GM12878 (cell line): Measurements from ENCODE around the gene DZANK1. TPM values are rescaled to one million over a fixed set of nuclear protein-coding genes. Genes with fewer than 3 reads are reported as not detected.

Experiments used
- ATAC-seq: fragments of 200-7000 bp; cut with Tn5 transposase; 3 replicates; pipeline ENCODE4 v1.9.1; 2020; ENCODE audit warnings: mild to moderate bottlenecking, moderate library complexity
- BruUV-seq: library from RNA; stranded (reverse); fragments of 400-500 nt; replicated peaks from 2 replicates; lab custom pipeline; 2021; lab: Mats Ljungman, UMichigan
- CTCF ChIA-PET: fragments of 300-600 bp; sonication (Branson Sonifier 250); formaldehyde crosslinking; extraction: SDS; loops from one replicate; lab custom pipeline; 2021; ENCODE audit warnings: inconsistent platforms; lab: Yijun Ruan, JAX
- POLR2A ChIA-PET: fragments of 350-600 bp; formaldehyde crosslinking; extraction: SDS; loops from one replicate; lab custom pipeline; 2021; ENCODE audit warnings: inconsistent platforms; lab: Charles Lee
- RAD21 ChIA-PET: fragments of 300-600 bp; sonication (Branson Sonifier 250); formaldehyde crosslinking; loops from one replicate; lab custom pipeline; 2023; ENCODE audit warnings: antibody characterized with exemption; ENCODE audit not compliant: unreplicated experiment; lab: Charles Lee
- SMC1A ChIA-PET: fragments of 300-600 bp; sonication (Branson Sonifier 250); formaldehyde crosslinking; loops from one replicate; lab custom pipeline; 2023; ENCODE audit not compliant: unreplicated experiment, uncharacterized antibody; lab: Charles Lee
- DNase-seq: peaks from one replicate; pipeline ENCODE4 v3.0.0-alpha.2; 2011; ENCODE audit warnings: low read depth, low spot score
- FAIRE-seq: peaks from 3 replicates; lab custom pipeline; 2011; peaks lifted over from hg19 to GRCh38; lab: Jason Lieb, UNC
- H2AFZ ChIP-seq: 2 replicates; pipeline ENCODE4 v1.6.0; 2011; ENCODE audit warnings: low read depth, low read length, control low read depth; ENCODE audit not compliant: control insufficient read depth
- H3K27ac ChIP-seq: 2 replicates; pipeline ENCODE4 v1.5.1; 2011; ENCODE audit warnings: control low read depth; ENCODE audit not compliant: control insufficient read depth, insufficient read depth
- H3K27me3 ChIP-seq, 2 experiments: replicated peaks in 1 of 2; 2 replicates each; pipeline versions ENCODE4 v1.6.0 to v1.6.1; 2011; ENCODE audit warnings: low read length in 1 of 2; ENCODE audit not compliant: control insufficient read depth in 2 of 2, insufficient read depth in 2 of 2
- H3K36me3 ChIP-seq, 2 experiments: 2 replicates each; pipeline ENCODE4 v1.5.1; 2011; ENCODE audit warnings: low read length in 1 of 2; ENCODE audit not compliant: control insufficient read depth in 2 of 2, insufficient read depth in 2 of 2
- H3K4me1 ChIP-seq: 2 replicates; pipeline ENCODE4 v1.6.1; 2011; ENCODE audit warnings: mild to moderate bottlenecking, low read length, moderate library complexity, mixed read lengths; ENCODE audit not compliant: control insufficient read depth, insufficient read depth
- H3K4me2 ChIP-seq: 2 replicates; pipeline ENCODE4 v1.6.0; 2011; ENCODE audit warnings: control low read depth; ENCODE audit not compliant: control insufficient read depth, insufficient read depth
- H3K4me3 ChIP-seq: fragments of 200-600 bp; sonication (generic); 2 replicates; pipeline ENCODE4 v1.5.1; 2016
- H3K79me2 ChIP-seq: 2 replicates; pipeline ENCODE4 v1.6.0; 2011; ENCODE audit warnings: low read length; ENCODE audit not compliant: control insufficient read depth, insufficient read depth
- H3K9ac ChIP-seq: 2 replicates; pipeline ENCODE4 v1.8.0; 2011; ENCODE audit warnings: low read length, control low read depth, mixed read lengths; ENCODE audit not compliant: control insufficient read depth, insufficient read depth
- H3K9me3 ChIP-seq: replicated peaks from 3 replicates; pipeline ENCODE4 v1.5.1; 2011; ENCODE audit warnings: mild to moderate bottlenecking, low read length; ENCODE audit not compliant: control insufficient read depth, insufficient read depth
- H4K20me1 ChIP-seq: 2 replicates; pipeline ENCODE4 v1.6.0; 2011; ENCODE audit not compliant: control insufficient read depth, insufficient read depth
- MEF2B ChIP-seq: fragments of 450-650 bp; IDR thresholded peaks from 2 replicates; pipeline ENCODE4 v1.6.1; 2018; ENCODE audit warnings: mild to moderate bottlenecking, moderate library complexity; ENCODE audit not compliant: partially characterized antibody, poor library complexity, severe bottlenecking
- SPI1 ChIP-seq: IDR thresholded peaks from 2 replicates; pipeline ENCODE4 v1.6.1; 2011; ENCODE audit warnings: low read depth, mild to moderate bottlenecking, low read length, moderate library complexity, borderline replicate concordance; ENCODE audit not compliant: insufficient read depth
- WGBS: methylation state at CpG from one replicate; pipeline ENCODE4 v1.1.6; 2016; ENCODE audit warnings: low lambda C conversion rate; ENCODE audit not compliant: insufficient replicate concordance, insufficient coverage; ENCODE audit errors: missing lambda C conversion rate; 5-methylcytosine and 5-hydroxymethylcytosine counted together
- in situ Hi-C: fragments of 300-500 bp; cut with MboI; formaldehyde crosslinking; loops from 9 replicates; pipeline ENCODE4 v1.14.3; 2018; ENCODE audit warnings: mixed read lengths
- intact Hi-C: fragments of 100-400 bp; cut with micrococcal nuclease; formaldehyde crosslinking; loops from one replicate; pipeline ENCODE4 v1.14.2; 2022; ENCODE audit not compliant: unreplicated experiment
- polyA plus RNA-seq, 11 experiments: library from polyadenylated mRNA; depleted of rRNA in 4 of 11; unstranded in 6 of 11; stranded (reverse) in 5 of 11; fragments of >200 nt; fragmentation: Nextera tagmentation in 4 of 11; fragmentation: Illumina TruSeq in 1 of 11; extraction: Ambion mirVana in 4 of 11; extraction: Trizol in 1 of 11; gene quantifications; 1 replicate in 1 of 11; 2 replicates in 10 of 11; pipeline versions ENCODE4 v1.2.1 to v1.2.3, GENCODE V29; 2011 to 2016; ENCODE audit warnings: inconsistent platforms in 2 of 11, missing spikeins in 2 of 11, low read depth in 1 of 11
- total RNA-seq, 4 experiments: library from RNA; depleted of rRNA in 3 of 4; stranded (reverse); fragments of >200 nt in 3 of 4; fragmentation: Illumina TruSeq in 1 of 4; extraction: Trizol in 1 of 4; gene quantifications; 2 replicates each; pipeline versions ENCODE4 v1.2.1 to v1.2.3, GENCODE V29; 2013 to 2021

The DZANK1 gene
- total and polyA plus RNA-seq, 10 of the 15 experiments (the other 5 are each of a cell fraction or from before 2014, with no cell fraction given), result 3.6 to 12.6 (median 6.5) TPM

- DNase-seq (no peak), FAIRE-seq (no peak), ATAC-seq (no peak)
- Histone ChIP-seq H2AFZ (no peak overlapping the region), H3K36me3 (peaks cover 3 to 22% of the 10 kb centered on the region in 2 experiments), H3K9ac (no peak overlapping the region), H3K27ac (no peak overlapping the region), H3K4me2 (no peak overlapping the region; the same call in none of the 2 replicates), H3K9me3 (no peaks in the 10 kb centered on the region), H3K79me2 (peaks cover 19% of the 10 kb centered on the region), H4K20me1 (no peaks in the 10 kb centered on the region), H3K4me3 (no peak overlapping the region), H3K4me1 (no peaks in the 10 kb centered on the region), H3K27me3 (no peaks in the 10 kb centered on the region)
- in situ Hi-C loops (loop anchor here (25.0 kb wide), 1 partner anchor 1501 kb away; the partner anchor contains the start of gene NAA20), intact Hi-C loops (no loop called here)
- ChIA-PET CTCF (no interaction called here), SMC1A (no interaction called here), RAD21 (no interaction called here), POLR2A (interaction anchor here (0.7 kb wide), 1 partner anchor 15 kb away, joined by 3 read pairs; the partner anchor contains the start of gene RBBP9)
- no peak for TF ChIP-seq MEF2B
- TF ChIP-seq SPI1, result peak; percentile 71; the same call in 1 of the 2 replicates
- WGBS, result 88% methylated on average over 1 of the region's 1 CpG
- BruUV-seq, result no TSS peak
Observed at GRCh38 chr20:18511571-18511970, 44.7 kb upstream of the DZANK1 start.
